Gastroesophageal sphincter (tissue), 4 donors: ENCODE measurements around the gene MSX1. TPM values are rescaled to one million over a fixed set of nuclear protein-coding genes. Genes with fewer than 3 reads are reported as not detected.

Experiments used
- ATAC-seq: fragments of 150-250 bp; one replicate; pipeline ENCODE4 v1.9.1; 2016; ENCODE audit warnings: mild to moderate bottlenecking, moderate library complexity
- H3K27ac ChIP-seq, 4 donors: fragments of 200-600 bp; sonication (generic) in 3 of 4; 1 replicate in 3 of 4; 2 replicates in 1 of 4; pipeline ENCODE4 v1.5.1; 2016 to 2019
- H3K27me3 ChIP-seq: fragments of 200-600 bp; sonication (generic); one replicate; pipeline ENCODE4 v1.5.1; 2019
- H3K36me3 ChIP-seq, 2 donors: fragments of 200-600 bp; sonication (generic); one replicate each; pipeline ENCODE4 v1.5.1; 2019; ENCODE audit warnings: control low read depth in 1 of 2
- H3K4me1 ChIP-seq, 3 donors: fragments of 200-600 bp; sonication (generic); 1 replicate in 2 of 3; 2 replicates in 1 of 3; pipeline ENCODE4 v1.5.1; 2016 to 2019; ENCODE audit warnings: control low read depth in 2 of 3
- H3K4me3 ChIP-seq, 2 donors: fragments of 200-600 bp; sonication (generic); one replicate each; pipeline ENCODE4 v1.5.1; 2019; ENCODE audit warnings: mild to moderate bottlenecking in 1 of 2, moderate library complexity in 1 of 2
- H3K9me3 ChIP-seq, 3 donors: fragments of 200-600 bp; sonication (generic); one replicate each; pipeline ENCODE4 v1.5.1; 2017 to 2019; ENCODE audit warnings: control low read depth in 2 of 3
- CTCF ChIP-seq, 4 experiments: fragments of 200-600 bp in 2 of 4; fragments of 450-650 bp in 2 of 4; sonication (generic) in 1 of 4; IDR thresholded peaks; one replicate each; pipeline ENCODE4 v1.5.1; 2017 to 2019; ENCODE audit warnings: antibody characterized with exemption in 4 of 4, mild to moderate bottlenecking in 2 of 4, moderate library complexity in 2 of 4
- EP300 ChIP-seq: sonication (generic); formaldehyde crosslinking; IDR thresholded peaks from one replicate; pipeline ENCODE4 v1.6.1; 2017; ENCODE audit warnings: antibody characterized with exemption, mild to moderate bottlenecking
- POLR2A ChIP-seq, 2 donors: fragments of 450-650 bp; IDR thresholded peaks; one replicate each; pipeline ENCODE4 v1.6.1; 2017; ENCODE audit warnings: antibody characterized with exemption in 2 of 2, mild to moderate bottlenecking in 2 of 2, moderate library complexity in 1 of 2
- POLR2AphosphoS5 ChIP-seq: sonication (generic); formaldehyde crosslinking; IDR thresholded peaks from one replicate; pipeline ENCODE4 v1.6.1; 2017; ENCODE audit warnings: antibody characterized with exemption
- WGBS, 2 donors: methylation state at CpG; one replicate each; pipeline ENCODE4 v1.1.5; 2018; ENCODE audit warnings: low coverage in 1 of 2; 5-methylcytosine and 5-hydroxymethylcytosine counted together
- total RNA-seq, 4 donors: library from RNA; depleted of rRNA; stranded (reverse); fragments of >200 nt; gene quantifications; one replicate each; pipeline ENCODE4 v1.1.0, GENCODE V29; 2016

Gene MSX1
- total RNA-seq, 4 donors from 2014 or later = 2.0 to 5.3 (median 2.4) TPM

GRCh38 chr4:4849524-4850193, 9.8 kb upstream of the MSX1 start:
- no peaks in the 10 kb centered on the region for H3K36me3 ChIP-seq
- TF ChIP-seq POLR2A (IDR thresholded peaks at IDR 0.05) = no peak
- TF ChIP-seq CTCF (IDR thresholded peaks at IDR 0.05) = no peak
- no peak for TF ChIP-seq POLR2AphosphoS5
- no peak for TF ChIP-seq EP300
- no peaks in the 10 kb centered on the region for H3K9me3 ChIP-seq
- peaks cover 0 to 19% (median 13%) of the 10 kb centered on the region in 3 donors for H3K4me1 ChIP-seq
- ATAC-seq = no peak
- no peak overlapping the region for H3K4me3 ChIP-seq
- no CpG with 5 or more reads among the region's 9 CpGs for WGBS, 2 donors
- no peak overlapping the region for H3K27ac ChIP-seq
- H3K27me3 ChIP-seq = peaks cover 100% of the 10 kb centered on the region

GRCh38 chr4:4851081-4851480, 8.4 kb upstream of the MSX1 start:
- WGBS, 2 donors = 89 to 92% methylated on average over 2 to 3 of the region's 12 CpGs
- peaks cover 0 to 32% (median 13%) of the 10 kb centered on the region in 3 donors for H3K4me1 ChIP-seq
- peaks cover 100% of the 10 kb centered on the region for H3K27me3 ChIP-seq
- no peak for ATAC-seq
- H3K9me3 ChIP-seq = no peaks in the 10 kb centered on the region
- TF ChIP-seq POLR2A (IDR thresholded peaks at IDR 0.05) = no peak
- no peak for TF ChIP-seq POLR2AphosphoS5
- TF ChIP-seq EP300 = no peak
- TF ChIP-seq CTCF (IDR thresholded peaks at IDR 0.05) = no peak
- H3K27ac ChIP-seq = no peak overlapping the region
- no peak overlapping the region for H3K4me3 ChIP-seq
- no peaks in the 10 kb centered on the region for H3K36me3 ChIP-seq

- peaks cover 100% of the 10 kb centered on the region for H3K27me3 ChIP-seq
- H3K27ac ChIP-seq = no peak overlapping the region
- no peaks in the 10 kb centered on the region for H3K36me3 ChIP-seq
- no peaks in the 10 kb centered on the region for H3K9me3 ChIP-seq
- TF ChIP-seq POLR2AphosphoS5 = no peak
- TF ChIP-seq EP300 = no peak
- TF ChIP-seq CTCF (IDR thresholded peaks at IDR 0.05) = no peak
- TF ChIP-seq POLR2A (IDR thresholded peaks at IDR 0.05) = no peak
- no peak overlapping the region for H3K4me3 ChIP-seq
- 70% methylated on average over 2 of the region's 7 CpGs; no CpG with 5 or more reads in 1 of the 2 donors for WGBS, 2 donors
- ATAC-seq = no peak
- peaks cover 0 to 40% (median 18%) of the 10 kb centered on the region in 3 donors for H3K4me1 ChIP-seq
Measured at GRCh38 chr4:4851906-4852305, 7.6 kb upstream of the MSX1 start.

- H3K36me3 ChIP-seq = no peaks in the 10 kb centered on the region
- peak overlapping the region in 2 of 4 donors; percentile 10 to 11 for H3K27ac ChIP-seq
- TF ChIP-seq POLR2AphosphoS5 = no peak
- no peak for TF ChIP-seq CTCF (IDR thresholded peaks at IDR 0.05)
- TF ChIP-seq EP300 = no peak
- TF ChIP-seq POLR2A (IDR thresholded peaks at IDR 0.05) = no peak
- WGBS, 2 donors = 1% methylated on average over 14 of the region's 42 CpGs; no CpG with 5 or more reads in 1 of the 2 donors
- H3K27me3 ChIP-seq = peaks cover 100% of the 10 kb centered on the region
- ATAC-seq = peak; percentile 37
- H3K9me3 ChIP-seq = peaks cover 0 to 3% (median 0%) of the 10 kb centered on the region in 3 donors
- H3K4me1 ChIP-seq = peaks cover 0 to 47% (median 19%) of the 10 kb centered on the region in 3 donors
- H3K4me3 ChIP-seq = peak overlapping the region in 1 of 2 donors; percentile 42
Measured at GRCh38 chr4:4852591-4853362, 6.7 kb upstream of the MSX1 start.
